GM19035 (cell line): ENCODE results near the gene F9.
"Not testable (repeated sequence)": the region's sequence is repeated elsewhere in the genome, so short reads cannot be mapped to it uniquely, and the experiment has no call there.

ENCODE experiments used
- ATAC-seq: cut with Tn5 transposase; IDR thresholded peaks from one replicate; pipeline ENCODE4 v1.9.1; 2021; ENCODE audit not compliant: unreplicated experiment

F9 gene

GRCh38 chrX:139530550-139530949 lies at the start of gene F9:
TSS of gene F9 (plus strand) at chrX:139530739. CDS start at chrX:139530765, 26 bp downstream.
- ATAC-seq = no peak

- ATAC-seq = no peak
Measured at GRCh38 chrX:139483699-139484098, 46.8 kb upstream of the F9 start.

- no peak for ATAC-seq
Measured at GRCh38 chrX:139484591-139484990, 45.9 kb upstream of the F9 start.

GRCh38 chrX:139495324-139495723 lies 35.2 kb upstream of the F9 start:
- ATAC-seq = no peak

- no peak for ATAC-seq
Measured at GRCh38 chrX:139506333-139506732, 24.2 kb upstream of the F9 start.

GRCh38 chrX:139508099-139508498 lies 22.4 kb upstream of the F9 start:
- no peak for ATAC-seq

GRCh38 chrX:139518475-139518874 lies 12.1 kb upstream of the F9 start:
- no peak for ATAC-seq

- ATAC-seq = not testable (repeated sequence)
Measured at GRCh38 chrX:139528829-139529228, 1.7 kb upstream of the F9 start.

GRCh38 chrX:139532834-139533233 lies 2.3 kb downstream of the F9 start:
- no peak for ATAC-seq

GRCh38 chrX:139533444-139533843 lies 2.9 kb downstream of the F9 start:
- no peak for ATAC-seq

GRCh38 chrX:139538907-139539790 lies 8.6 kb downstream of the F9 start:
- ATAC-seq = no peak

- no peak for ATAC-seq
Measured at GRCh38 chrX:139542652-139543051, 12.1 kb downstream of the F9 start.

- no peak for ATAC-seq
Measured at GRCh38 chrX:139543920-139544319, 13.4 kb downstream of the F9 start.

GRCh38 chrX:139544591-139544990 lies 14.1 kb downstream of the F9 start:
- ATAC-seq = no peak

GRCh38 chrX:139554376-139554775 lies 23.8 kb downstream of the F9 start:
- peak; percentile 17 for ATAC-seq

- ATAC-seq = no peak
Measured at GRCh38 chrX:139554991-139555675, 24.6 kb downstream of the F9 start.

- peak; percentile 73 for ATAC-seq
Measured at GRCh38 chrX:139559383-139560042, 29.0 kb downstream of the F9 start.

- ATAC-seq = no peak
Measured at GRCh38 chrX:139560221-139560620, 29.7 kb downstream of the F9 start.

- no peak for ATAC-seq
Measured at GRCh38 chrX:139563251-139563650, 32.7 kb downstream of the F9 start.

GRCh38 chrX:139566981-139567380 lies 36.4 kb downstream of the F9 start:
- ATAC-seq = no peak

GRCh38 chrX:139581068-139581467 lies 50.5 kb downstream of the F9 start:
- ATAC-seq = no peak

GRCh38 chrX:139585613-139586012 lies 55.1 kb downstream of the F9 start:
- no peak for ATAC-seq
